ENCODE data around the gene TSPAN2. TPM values are rescaled to one million over a fixed set of nuclear protein-coding genes. Genes with fewer than 3 reads are reported as not detected.
"Not testable (repeated sequence)": the region's sequence is repeated elsewhere in the genome, so short reads cannot be mapped to it uniquely, and the experiment has no call there.

TSPAN2 gene
- total RNA-seq, 2 donors from 2014 or later = 2.1 to 4.3 TPM

DNA sequence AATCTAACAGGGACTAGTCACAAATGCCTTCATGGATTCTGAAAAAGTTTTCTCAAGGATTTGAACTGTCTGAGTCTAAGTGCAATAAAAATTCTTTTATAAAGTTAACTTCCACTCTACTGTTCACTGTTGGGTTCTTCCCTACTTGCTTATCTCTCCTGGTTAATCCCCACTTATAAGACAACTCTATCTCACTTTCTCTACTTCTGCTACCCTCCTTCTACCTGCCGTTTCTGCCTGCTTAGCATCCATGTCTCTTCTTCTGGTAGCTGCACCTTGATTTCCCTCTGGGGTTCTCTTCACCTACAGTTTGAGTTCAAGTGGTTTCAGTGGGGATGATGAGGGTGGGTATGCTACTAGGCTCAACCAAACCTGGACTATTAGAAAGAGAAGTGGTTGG, 53.7 kb downstream of the TSPAN2 start:
- H3K4me1 Mint-ChIP-seq (ENCODE audit: low read depth) = no peaks in the 10 kb centered on the region
- H3K36me3 Mint-ChIP-seq (ENCODE audit: insufficient read depth in 2 of 2) = no peaks in the 10 kb centered on the region
- H3K27me3 Mint-ChIP-seq (ENCODE audit: low read depth) = no peaks in the 10 kb centered on the region
- no peak overlapping the region for H3K27ac Mint-ChIP-seq
- H3K4me3 Mint-ChIP-seq = no peak overlapping the region
- DNase-seq (no peak), ATAC-seq (replicated peaks in 1 of 2) (no peak)
- H3K9me3 Mint-ChIP-seq = no peaks in the 10 kb centered on the region

DNA sequence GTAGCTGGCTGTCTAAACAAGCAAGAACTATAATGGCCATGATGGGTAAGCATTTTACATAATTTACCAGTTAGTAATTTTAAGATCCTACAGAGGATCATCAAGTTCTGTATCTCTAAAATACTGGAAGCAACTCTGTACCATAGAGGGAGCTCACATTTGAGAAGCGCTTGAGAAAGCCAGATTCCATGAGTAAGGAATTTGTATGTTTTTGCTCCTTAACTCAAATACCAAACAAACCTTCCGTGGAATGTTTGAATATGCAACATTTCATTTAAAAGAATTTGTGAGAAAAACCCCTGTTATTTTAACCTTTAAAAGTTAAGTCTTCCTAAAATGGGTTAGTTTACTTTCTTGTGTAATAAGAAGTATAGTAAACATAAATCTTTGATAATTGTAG, 57.7 kb downstream of the TSPAN2 start:
- ATAC-seq (replicated peaks in 1 of 2) = no peak
- Mint-ChIP-seq H3K27ac (no peak overlapping the region), H3K4me3 (no peak overlapping the region), H3K4me1 (ENCODE audit: low read depth) (no peaks in the 10 kb centered on the region), H3K36me3 (ENCODE audit: insufficient read depth in 2 of 2) (no peaks in the 10 kb centered on the region), H3K27me3 (ENCODE audit: low read depth) (no peaks in the 10 kb centered on the region), H3K9me3 (no peaks in the 10 kb centered on the region)
- no peak for DNase-seq

DNA sequence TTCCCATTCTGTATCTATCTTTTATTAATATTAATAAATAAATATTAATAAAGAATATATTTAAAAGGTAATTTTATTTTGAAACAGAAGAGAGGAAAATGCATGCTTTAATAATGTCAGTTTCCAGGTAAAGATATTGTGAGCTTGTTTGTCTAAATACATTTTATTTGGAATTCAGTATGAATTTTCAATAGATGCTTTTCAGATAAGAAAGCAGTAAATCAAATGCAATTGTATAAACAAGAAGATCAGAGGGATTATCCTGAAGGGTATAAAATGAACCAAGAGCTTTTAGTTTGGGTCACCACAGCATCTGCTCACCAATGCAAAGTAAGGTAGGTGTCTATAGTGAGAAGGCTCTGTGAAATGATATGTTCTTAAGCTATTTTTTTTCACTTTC, 59.8 kb downstream of the TSPAN2 start, which contains the start of gene TSHB:
Gene TSHB, plus strand, starts transcription at position 301 of the 400 bp plus-strand sequence. CDS start 3,537 bp downstream, outside the sequence.
- Mint-ChIP-seq H3K4me3 (no peak within 1 kb of the TSS), H3K27me3 (ENCODE audit: low read depth) (no peaks in the 10 kb centered on the region), H3K36me3 (ENCODE audit: insufficient read depth in 2 of 2) (no peaks in the 10 kb centered on the region), H3K4me1 (ENCODE audit: low read depth) (no peaks in the 10 kb centered on the region), H3K27ac (no peak within 1 kb of the TSS), H3K9me3 (no peaks in the 10 kb centered on the region)
- DNase-seq (no peak), ATAC-seq (replicated peaks in 1 of 2) (no peak)

DNA sequence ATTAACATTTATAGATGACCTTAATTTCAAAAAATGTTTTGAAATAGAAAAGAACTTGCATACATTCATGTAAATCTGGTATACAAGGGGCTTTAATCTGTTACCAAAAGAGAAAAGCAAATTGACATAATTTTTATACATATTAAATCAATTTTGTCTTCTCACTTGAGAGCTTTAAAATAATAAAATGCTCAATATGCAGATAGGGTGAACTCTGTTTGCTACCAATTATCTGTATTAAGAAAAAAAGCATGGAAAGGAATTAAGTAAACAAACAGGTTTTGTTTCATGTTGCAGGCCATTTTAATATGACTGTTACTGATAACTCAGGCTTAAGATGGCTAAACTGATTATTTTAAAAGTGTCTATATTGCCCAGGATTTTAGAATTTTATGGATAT, 65.7 kb downstream of the TSPAN2 start:
- DNase-seq = no peak
- Mint-ChIP-seq H3K9me3 (no peaks in the 10 kb centered on the region), H3K27ac (no peak overlapping the region), H3K27me3 (ENCODE audit: low read depth) (peaks cover 11% of the 10 kb centered on the region), H3K4me3 (no peak overlapping the region), H3K4me1 (ENCODE audit: low read depth) (no peaks in the 10 kb centered on the region), H3K36me3 (ENCODE audit: insufficient read depth in 2 of 2) (no peaks in the 10 kb centered on the region)
- no peak for ATAC-seq (replicated peaks in 1 of 2)

DNA sequence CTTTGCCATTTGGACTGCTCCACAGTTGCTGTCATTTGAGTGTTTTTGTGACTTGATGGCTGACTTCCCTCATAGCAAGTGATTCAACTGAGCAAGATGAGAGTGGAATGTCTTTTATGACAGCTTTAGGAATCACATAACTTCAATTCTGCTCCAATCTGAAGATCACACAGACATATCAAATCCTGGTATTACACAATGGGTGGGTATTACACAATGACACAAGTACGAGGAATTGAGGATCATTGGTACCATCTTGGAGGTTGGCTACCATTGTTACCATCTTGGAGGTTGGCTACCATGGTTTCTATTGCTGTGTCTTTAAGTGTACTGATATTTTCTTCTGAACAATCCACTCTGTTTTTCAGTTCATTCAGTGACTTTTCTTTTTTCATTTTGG, 68.2 kb downstream of the TSPAN2 start:
- Mint-ChIP-seq H3K9me3 (peaks cover 1 to 3% of the 10 kb centered on the region in 2 donors), H3K4me3 (no peak overlapping the region), H3K36me3 (ENCODE audit: insufficient read depth in 2 of 2) (no peaks in the 10 kb centered on the region), H3K27me3 (ENCODE audit: low read depth) (peaks cover 11% of the 10 kb centered on the region), H3K27ac (no peak overlapping the region), H3K4me1 (ENCODE audit: low read depth) (no peaks in the 10 kb centered on the region)
- DNase-seq (no peak), ATAC-seq (replicated peaks in 1 of 2) (no peak)

DNA sequence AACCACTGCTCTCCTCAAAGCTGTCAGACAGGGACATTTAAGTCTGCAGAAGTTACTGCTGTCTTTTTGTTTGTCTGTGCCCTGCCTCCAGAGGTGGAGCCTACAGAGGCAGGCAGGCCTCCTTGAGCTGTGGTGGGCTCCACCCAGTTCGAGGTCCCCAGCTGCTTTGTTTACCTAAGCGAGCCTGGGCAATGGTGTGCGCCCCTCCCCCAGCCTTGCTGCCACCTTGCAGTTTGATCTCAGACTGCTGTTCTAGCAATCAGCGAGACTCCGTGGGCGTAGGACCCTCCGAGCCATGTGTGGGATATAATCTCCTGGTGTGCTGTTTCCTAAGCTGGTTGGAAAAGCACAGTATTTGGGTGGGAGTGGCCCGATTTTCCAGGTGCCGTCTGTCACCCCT, 69.8 kb downstream of the TSPAN2 start:
- H3K4me1 Mint-ChIP-seq (ENCODE audit: low read depth); DNase-seq; H3K4me3 Mint-ChIP-seq; H3K9me3 Mint-ChIP-seq; H3K36me3 Mint-ChIP-seq (ENCODE audit: insufficient read depth in 2 of 2); H3K27ac Mint-ChIP-seq; ATAC-seq (replicated peaks in 1 of 2): not testable (repeated sequence)
- H3K27me3 Mint-ChIP-seq (ENCODE audit: low read depth) = peaks cover 11% of the 10 kb centered on the region

DNA sequence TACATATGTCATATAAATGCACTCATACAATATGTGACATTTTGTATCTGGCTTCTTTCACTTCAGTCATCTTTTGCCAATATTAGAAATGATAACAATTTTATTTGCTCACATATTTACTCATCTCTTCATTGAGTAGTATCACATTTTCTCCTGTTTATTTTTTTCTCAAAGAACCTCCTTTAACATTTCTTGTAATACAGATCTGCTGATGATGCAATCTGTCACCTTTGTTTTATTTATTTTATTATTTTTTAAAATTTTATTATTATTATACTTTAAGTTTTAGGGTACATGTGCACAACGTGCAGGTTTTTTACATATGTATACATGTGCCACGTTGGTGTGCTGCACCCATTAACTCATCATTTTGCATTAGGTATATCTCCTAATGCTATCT, 75.5 kb downstream of the TSPAN2 start:
- Mint-ChIP-seq H3K27ac (no peak overlapping the region), H3K27me3 (ENCODE audit: low read depth) (no peaks in the 10 kb centered on the region), H3K4me1 (ENCODE audit: low read depth) (no peaks in the 10 kb centered on the region), H3K4me3 (no peak overlapping the region), H3K9me3 (peaks cover 2 to 4% of the 10 kb centered on the region in 2 donors), H3K36me3 (ENCODE audit: insufficient read depth in 2 of 2) (no peaks in the 10 kb centered on the region)
- ATAC-seq (replicated peaks in 1 of 2) (no peak), DNase-seq (no peak)

DNA sequence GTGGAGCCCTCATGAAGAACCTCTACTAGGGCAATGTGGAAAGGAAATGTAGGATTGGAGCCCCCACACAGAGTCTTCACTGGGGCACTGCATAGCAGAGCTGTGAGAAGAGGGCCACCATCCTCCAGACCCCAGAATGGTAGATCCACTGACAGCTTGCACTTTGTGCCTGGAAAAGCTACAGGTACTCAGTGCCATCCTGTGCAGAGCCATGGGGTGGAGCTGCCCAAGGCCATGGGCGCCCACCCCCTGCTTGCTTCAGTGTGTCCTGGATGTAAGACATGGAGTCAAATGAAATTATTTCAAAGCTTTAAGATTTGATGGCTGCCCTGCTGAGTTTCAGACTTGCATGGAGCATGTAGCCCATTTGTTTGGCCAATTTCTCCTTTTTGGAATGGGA, 76.9 kb downstream of the TSPAN2 start:
- H3K27me3 Mint-ChIP-seq (ENCODE audit: low read depth) = no peaks in the 10 kb centered on the region
- no peak for ATAC-seq (replicated peaks in 1 of 2)
- H3K9me3 Mint-ChIP-seq = peaks cover 2 to 4% of the 10 kb centered on the region in 2 donors
- H3K27ac Mint-ChIP-seq = no peak overlapping the region
- no peaks in the 10 kb centered on the region for H3K36me3 Mint-ChIP-seq (ENCODE audit: insufficient read depth in 2 of 2)
- no peaks in the 10 kb centered on the region for H3K4me1 Mint-ChIP-seq (ENCODE audit: low read depth)
- DNase-seq = no peak
- H3K4me3 Mint-ChIP-seq = no peak overlapping the region

DNA sequence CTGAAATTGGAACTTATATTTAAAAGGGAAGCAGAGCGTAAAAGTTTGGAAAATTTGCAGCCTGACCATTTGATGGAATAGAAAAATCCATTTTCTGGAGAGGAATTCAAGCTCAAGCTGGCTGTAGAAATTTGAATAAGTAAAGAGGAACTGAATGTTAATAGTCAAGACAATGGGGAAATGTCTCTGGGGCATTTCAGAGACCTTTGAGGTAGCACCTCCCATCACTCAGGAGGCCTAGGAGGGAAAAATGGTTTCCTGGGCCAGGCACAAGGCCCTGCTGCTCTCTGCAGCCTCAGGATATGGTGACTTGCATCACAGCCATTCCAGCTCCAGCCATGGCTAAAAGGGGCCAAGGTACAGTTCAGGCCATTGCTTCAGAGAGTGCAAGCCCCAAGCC, 77.3 kb downstream of the TSPAN2 start:
- peaks cover 2% of the 10 kb centered on the region in 2 donors for H3K9me3 Mint-ChIP-seq
- no peaks in the 10 kb centered on the region for H3K27me3 Mint-ChIP-seq (ENCODE audit: low read depth)
- no peaks in the 10 kb centered on the region for H3K36me3 Mint-ChIP-seq (ENCODE audit: insufficient read depth in 2 of 2)
- H3K27ac Mint-ChIP-seq = no peak overlapping the region
- no peak for DNase-seq
- H3K4me3 Mint-ChIP-seq = no peak overlapping the region
- H3K4me1 Mint-ChIP-seq (ENCODE audit: low read depth) = no peaks in the 10 kb centered on the region
- ATAC-seq (replicated peaks in 1 of 2) = no peak

DNA sequence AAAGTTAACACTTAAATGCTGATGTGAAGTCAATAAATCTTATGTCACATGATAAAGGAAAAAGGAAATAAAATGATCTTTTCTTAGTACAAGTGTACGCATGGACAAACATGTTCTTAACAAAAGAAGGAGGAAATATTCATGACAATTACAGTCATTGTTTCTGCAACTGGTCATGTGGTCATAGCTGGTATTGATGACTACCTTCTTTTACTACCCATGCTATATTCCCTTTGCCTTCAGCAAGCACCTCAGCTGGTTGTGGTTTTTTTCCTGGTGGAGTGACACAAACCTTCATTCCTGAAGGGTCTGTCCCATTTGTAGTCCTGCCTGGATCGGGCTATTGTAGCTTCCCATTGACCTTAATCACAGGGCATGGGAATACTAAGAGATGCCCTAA, 83.1 kb downstream of the TSPAN2 start:
- peaks cover 0 to 2% of the 10 kb centered on the region in 2 donors for H3K36me3 Mint-ChIP-seq (ENCODE audit: insufficient read depth in 2 of 2)
- peaks cover 0 to 2% of the 10 kb centered on the region in 2 donors for H3K9me3 Mint-ChIP-seq
- no peak for ATAC-seq (replicated peaks in 1 of 2)
- H3K27me3 Mint-ChIP-seq (ENCODE audit: low read depth) = peaks cover 6% of the 10 kb centered on the region
- H3K4me3 Mint-ChIP-seq = no peak overlapping the region
- no peak overlapping the region for H3K27ac Mint-ChIP-seq
- H3K4me1 Mint-ChIP-seq (ENCODE audit: low read depth) = no peaks in the 10 kb centered on the region
- no peak for DNase-seq

Other genes with a start within 250 kb of the TSPAN2 start
- gene SYCP1, start 234.6 kb downstream of the TSPAN2 start, total RNA-seq = not detected
- not detected for gene TSHB, start 59.7 kb downstream of the TSPAN2 start, total RNA-seq
- not detected for gene NGF, start 248.7 kb upstream of the TSPAN2 start, total RNA-seq

Data from activated T-cell treated with anti-CD3 and anti-CD28 coated beads, Interleukin-2, amount 50 U/mL, for 72 hours (primary cell).